Measurements from ENCODE around the gene LIPC. TPM values are rescaled to one million over a fixed set of nuclear protein-coding genes. Genes with fewer than 3 reads are reported as not detected.

The LIPC gene
- total and polyA plus RNA-seq, 10 of the 15 experiments (the other 5 are each of a cell fraction or from before 2014, with no cell fraction given), result 0.06 to 0.31 (median 0.16) TPM; not detected in 1

DNA sequence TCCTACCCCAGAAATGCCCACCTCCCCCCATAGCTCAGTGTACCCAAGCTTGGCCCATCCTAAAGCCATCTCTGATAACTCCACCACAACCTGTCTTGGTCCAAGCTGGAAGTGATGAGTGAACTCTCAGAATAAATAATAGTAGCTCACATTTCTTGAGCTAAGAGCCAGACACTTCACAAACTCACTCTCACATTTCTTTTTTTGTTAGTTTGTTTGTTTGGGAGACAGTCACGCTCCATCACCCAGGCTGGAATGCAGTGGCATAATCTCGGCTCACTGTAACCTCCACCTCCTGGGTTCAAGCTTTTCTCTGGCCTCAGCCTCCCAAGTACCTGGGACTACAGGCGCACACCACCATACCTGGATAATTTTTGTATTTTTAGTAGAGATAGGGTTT lies 46.2 kb downstream of the LIPC start (continued):
- TF ChIP-seq SMAD1 (IDR thresholded peaks at IDR 0.05; ENCODE audit: low read depth, partially characterized antibody) (no peak), EGR1 (IDR thresholded peaks at IDR 0.05; ENCODE audit: borderline replicate concordance in 1 of 2, low read depth in 2 of 2, low read length in 2 of 2) (no peak), GABPA (IDR thresholded peaks at IDR 0.05; ENCODE audit: low read depth) (no peak), PML (IDR thresholded peaks at IDR 0.05; ENCODE audit: low read length) (no peak), NFYA (IDR thresholded peaks at IDR 0.05; ENCODE audit: borderline replicate concordance, low read depth, low read length) (no peak), PAX5 (IDR thresholded peaks at IDR 0.05; ENCODE audit: borderline replicate concordance, low read depth, low read length) (no peak), CHD2 (IDR thresholded peaks at IDR 0.05; ENCODE audit: borderline replicate concordance, low read depth, low read length) (no peak), LARP7 (IDR thresholded peaks at IDR 0.05) (no peak), TCF7 (IDR thresholded peaks at IDR 0.05; ENCODE audit: borderline replicate concordance) (no peak), RELA (IDR thresholded peaks at IDR 0.05; ENCODE audit: borderline replicate concordance, partially characterized antibody) (no peak), NFIC (IDR thresholded peaks at IDR 0.05; ENCODE audit: low read depth, low read length) (no peak), FOXM1 (IDR thresholded peaks at IDR 0.05; ENCODE audit: low read depth, low read length) (no peak), ATF7 (IDR thresholded peaks at IDR 0.05; ENCODE audit: low read depth) (no peak)
- TF ChIP-seq, protein P1, sequence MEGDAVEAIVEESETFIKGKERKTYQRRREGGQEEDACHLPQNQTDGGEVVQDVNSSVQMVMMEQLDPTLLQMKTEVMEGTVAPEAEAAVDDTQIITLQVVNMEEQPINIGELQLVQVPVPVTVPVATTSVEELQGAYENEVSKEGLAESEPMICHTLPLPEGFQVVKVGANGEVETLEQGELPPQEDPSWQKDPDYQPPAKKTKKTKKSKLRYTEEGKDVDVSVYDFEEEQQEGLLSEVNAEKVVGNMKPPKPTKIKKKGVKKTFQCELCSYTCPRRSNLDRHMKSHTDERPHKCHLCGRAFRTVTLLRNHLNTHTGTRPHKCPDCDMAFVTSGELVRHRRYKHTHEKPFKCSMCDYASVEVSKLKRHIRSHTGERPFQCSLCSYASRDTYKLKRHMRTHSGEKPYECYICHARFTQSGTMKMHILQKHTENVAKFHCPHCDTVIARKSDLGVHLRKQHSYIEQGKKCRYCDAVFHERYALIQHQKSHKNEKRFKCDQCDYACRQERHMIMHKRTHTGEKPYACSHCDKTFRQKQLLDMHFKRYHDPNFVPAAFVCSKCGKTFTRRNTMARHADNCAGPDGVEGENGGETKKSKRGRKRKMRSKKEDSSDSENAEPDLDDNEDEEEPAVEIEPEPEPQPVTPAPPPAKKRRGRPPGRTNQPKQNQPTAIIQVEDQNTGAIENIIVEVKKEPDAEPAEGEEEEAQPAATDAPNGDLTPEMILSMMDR (IDR thresholded peaks at IDR 0.05 in 2 of 3, conservative IDR thresholded peaks at IDR 0.05 in 1 of 3; ENCODE audit: control insufficient read depth in 2 of 3, extremely low read depth in 1 of 3, insufficient read depth in 1 of 3, low read depth in 3 of 3, low read length in 3 of 3), result no peak
- TF ChIP-seq, protein P2, sequence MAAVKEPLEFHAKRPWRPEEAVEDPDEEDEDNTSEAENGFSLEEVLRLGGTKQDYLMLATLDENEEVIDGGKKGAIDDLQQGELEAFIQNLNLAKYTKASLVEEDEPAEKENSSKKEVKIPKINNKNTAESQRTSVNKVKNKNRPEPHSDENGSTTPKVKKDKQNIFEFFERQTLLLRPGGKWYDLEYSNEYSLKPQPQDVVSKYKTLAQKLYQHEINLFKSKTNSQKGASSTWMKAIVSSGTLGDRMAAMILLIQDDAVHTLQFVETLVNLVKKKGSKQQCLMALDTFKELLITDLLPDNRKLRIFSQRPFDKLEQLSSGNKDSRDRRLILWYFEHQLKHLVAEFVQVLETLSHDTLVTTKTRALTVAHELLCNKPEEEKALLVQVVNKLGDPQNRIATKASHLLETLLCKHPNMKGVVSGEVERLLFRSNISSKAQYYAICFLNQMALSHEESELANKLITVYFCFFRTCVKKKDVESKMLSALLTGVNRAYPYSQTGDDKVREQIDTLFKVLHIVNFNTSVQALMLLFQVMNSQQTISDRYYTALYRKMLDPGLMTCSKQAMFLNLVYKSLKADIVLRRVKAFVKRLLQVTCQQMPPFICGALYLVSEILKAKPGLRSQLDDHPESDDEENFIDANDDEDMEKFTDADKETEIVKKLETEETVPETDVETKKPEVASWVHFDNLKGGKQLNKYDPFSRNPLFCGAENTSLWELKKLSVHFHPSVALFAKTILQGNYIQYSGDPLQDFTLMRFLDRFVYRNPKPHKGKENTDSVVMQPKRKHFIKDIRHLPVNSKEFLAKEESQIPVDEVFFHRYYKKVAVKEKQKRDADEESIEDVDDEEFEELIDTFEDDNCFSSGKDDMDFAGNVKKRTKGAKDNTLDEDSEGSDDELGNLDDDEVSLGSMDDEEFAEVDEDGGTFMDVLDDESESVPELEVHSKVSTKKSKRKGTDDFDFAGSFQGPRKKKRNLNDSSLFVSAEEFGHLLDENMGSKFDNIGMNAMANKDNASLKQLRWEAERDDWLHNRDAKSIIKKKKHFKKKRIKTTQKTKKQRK (IDR thresholded peaks at IDR 0.05; ENCODE audit: low read depth, low read length), result no peak

All from GM12878 (cell line).